NCI-H510A treated with DMSO at 0.1 percent for 48 hours (cell line): Measurements from ENCODE around the gene STPG3.

Experiments used
- DNase-seq: peaks from one replicate; lab custom pipeline; 2025; lab: John Stamatoyannopoulos, UW

The STPG3 gene

GRCh38 chr9:137266162-137266527 lies 15.1 kb downstream of the STPG3 start:
- DNase-seq: no peak

DNA sequence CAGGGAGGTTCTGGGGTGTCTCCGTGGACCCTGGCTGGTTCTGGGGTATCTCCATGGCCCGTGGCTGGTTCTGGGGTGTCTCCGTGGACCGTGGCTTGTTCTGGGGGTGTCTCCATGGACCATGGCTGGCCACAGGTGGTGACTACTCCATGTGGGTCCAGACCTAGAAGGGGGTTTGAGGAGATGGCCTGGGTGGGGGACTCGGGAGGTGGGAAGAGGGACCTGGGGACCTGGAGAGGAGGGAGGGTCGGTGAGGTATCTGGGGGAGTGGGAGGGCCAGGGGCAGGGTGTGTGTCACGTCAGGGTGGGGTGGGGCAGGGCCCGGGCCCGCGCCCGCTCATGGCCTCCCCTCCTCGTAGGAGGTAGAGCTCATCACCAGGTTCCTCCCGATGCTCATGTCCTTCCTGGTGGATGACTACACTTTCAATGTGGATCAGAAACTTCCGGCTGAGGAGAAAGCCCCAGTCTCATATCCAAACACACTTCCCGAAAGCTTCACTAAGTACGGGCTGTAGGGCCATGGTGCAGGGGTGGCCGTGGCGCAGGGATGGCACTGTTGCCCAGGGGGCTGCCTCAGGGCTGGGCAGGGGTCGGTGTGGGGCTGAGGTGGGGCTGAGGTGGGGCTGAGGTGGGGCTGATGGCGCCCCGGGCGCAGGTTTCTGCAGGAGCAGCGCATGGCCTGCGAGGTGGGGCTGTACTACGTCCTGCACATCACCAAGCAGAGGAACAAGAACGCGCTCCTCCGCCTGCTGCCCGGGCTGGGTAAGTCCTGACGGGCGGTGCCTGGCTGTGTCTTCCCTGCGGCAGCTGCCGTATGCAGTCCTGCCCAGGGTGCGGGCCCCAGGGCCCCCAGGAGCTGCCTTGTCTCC lies 15.7 kb downstream of the STPG3 start:
- DNase-seq: no peak

DNA sequence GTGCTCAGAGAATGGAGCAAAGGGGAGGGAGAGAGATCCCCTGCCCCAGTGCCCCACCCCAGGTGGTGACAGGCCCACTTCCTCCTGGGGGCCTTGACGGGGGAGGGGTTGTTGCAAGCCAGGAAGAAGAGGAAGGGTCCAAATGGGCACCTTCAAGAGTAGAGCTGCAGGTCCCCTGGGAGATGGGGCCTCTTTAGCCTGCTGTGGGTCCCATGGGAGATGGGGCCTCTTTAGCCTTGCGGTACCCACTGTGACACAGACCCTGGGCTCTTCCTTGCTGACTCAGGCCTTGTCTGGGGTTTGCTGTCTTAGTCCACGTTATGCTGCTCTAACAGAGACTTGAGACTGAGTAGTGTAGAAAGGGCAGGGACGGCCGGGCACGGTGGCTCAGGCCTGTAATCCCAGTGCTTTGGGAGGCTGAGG lies 16.9 kb downstream of the STPG3 start:
- no peak for DNase-seq

GRCh38 chr9:137268538-137269201 lies 17.6 kb downstream of the STPG3 start:
- DNase-seq: no peak

DNA sequence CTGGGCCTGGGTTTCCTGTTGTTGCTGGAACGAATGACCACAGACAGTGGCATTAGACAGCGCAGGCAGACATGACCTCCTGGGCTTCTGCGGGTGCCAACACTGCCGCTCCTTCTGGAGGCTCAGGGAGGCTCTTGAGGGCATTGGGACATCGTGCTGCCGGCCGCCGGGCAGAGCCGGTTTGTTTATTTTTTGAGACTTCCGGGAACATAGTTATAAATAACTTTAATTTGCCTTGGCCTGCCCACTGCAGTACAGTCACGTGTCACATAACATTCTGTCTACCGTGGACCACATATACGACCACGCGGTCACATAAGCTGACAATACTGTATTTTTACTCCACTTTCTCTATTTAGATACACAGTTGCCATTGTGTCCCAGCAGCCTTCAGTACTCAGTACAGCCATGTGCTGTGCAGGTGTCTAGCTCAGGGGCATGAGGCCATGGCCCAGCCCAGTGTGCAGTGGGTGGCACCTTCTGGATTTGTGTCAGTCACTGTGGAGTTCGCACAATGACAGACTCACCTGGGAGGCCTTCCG lies 18.2 kb downstream of the STPG3 start:
- peak; percentile 37 for DNase-seq

- DNase-seq: no peak
Observed at GRCh38 chr9:137270929-137271695, 20.0 kb downstream of the STPG3 start.

DNA sequence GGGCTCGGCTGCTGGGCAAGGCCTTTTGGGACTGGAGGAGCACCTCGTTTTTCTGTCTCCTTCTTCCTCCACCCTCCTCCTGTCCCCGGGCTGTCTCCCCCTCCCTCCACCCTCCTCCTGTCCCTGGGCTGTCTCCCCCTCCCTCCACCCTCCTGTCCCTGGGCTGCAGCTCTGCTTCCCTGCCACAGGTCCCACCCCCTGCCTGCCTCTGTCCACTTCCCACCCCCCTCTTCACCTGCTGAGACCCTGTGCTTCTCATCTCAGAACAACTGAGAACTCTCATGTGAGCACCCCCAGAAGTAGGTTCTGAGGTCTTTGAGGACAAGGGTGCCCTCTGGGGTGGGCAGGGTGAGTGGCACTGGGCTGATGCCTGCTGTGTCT lies 20.6 kb downstream of the STPG3 start:
- no peak for DNase-seq

- peak; percentile 51 for DNase-seq
Observed at GRCh38 chr9:137272241-137273094, 21.4 kb downstream of the STPG3 start.

DNA sequence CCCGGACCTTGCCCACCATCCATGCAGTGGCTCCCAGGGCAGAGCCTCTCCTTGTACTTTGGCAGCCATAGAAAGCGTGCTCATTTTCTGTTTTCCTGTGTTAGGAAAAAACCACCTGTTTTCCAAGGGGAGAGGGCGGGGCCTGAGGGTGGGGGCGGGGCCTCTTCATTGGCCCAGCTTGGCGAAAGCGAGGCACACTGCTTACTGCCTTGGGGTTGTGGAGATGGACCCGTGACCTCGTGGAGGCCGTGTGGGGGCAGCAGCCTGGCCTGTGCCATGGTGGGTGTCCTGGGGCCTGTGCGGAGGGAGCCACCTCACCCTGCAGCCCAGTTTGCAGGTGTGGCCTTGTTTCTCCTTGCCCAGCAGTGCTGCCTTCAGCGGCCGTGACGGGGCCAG lies 22.0 kb downstream of the STPG3 start:
- DNase-seq: no peak

DNA sequence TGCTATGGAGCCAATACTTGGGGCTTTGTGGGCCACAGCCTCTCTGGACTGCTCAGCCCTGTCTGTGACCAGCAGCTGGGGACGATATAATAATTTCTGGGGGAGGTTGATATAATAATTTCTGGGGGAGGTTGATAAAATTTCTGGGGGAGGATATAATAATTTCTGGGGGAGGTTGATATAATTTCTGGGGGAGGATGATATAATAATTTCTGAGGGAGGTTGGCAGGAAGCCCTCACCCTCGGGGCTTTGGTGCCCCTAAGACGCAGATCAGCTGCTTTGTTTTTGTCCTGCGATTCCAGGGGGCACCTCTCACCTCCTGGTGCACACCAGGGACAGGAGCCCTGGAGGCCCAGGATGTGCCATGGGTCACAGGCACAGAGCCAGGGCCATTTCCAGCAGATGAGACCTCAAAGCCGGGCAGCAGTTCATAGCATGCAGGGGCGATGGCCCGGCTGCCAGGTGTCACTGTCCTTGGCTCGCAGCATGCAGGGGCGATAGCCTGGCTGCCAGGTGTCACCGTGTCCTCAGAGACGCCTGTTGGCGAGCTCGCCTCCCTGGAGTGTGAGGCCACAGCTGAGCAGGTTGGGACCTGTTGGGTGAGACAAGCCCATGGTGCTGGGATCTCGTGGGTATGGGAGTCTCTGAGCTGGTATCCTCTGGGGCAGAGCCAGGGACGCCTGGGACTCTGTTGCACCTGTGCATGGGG lies 22.7 kb downstream of the STPG3 start:
- DNase-seq: peak; percentile 76

- DNase-seq: no peak
Observed at GRCh38 chr9:137275203-137275587, 24.1 kb downstream of the STPG3 start.

DNA sequence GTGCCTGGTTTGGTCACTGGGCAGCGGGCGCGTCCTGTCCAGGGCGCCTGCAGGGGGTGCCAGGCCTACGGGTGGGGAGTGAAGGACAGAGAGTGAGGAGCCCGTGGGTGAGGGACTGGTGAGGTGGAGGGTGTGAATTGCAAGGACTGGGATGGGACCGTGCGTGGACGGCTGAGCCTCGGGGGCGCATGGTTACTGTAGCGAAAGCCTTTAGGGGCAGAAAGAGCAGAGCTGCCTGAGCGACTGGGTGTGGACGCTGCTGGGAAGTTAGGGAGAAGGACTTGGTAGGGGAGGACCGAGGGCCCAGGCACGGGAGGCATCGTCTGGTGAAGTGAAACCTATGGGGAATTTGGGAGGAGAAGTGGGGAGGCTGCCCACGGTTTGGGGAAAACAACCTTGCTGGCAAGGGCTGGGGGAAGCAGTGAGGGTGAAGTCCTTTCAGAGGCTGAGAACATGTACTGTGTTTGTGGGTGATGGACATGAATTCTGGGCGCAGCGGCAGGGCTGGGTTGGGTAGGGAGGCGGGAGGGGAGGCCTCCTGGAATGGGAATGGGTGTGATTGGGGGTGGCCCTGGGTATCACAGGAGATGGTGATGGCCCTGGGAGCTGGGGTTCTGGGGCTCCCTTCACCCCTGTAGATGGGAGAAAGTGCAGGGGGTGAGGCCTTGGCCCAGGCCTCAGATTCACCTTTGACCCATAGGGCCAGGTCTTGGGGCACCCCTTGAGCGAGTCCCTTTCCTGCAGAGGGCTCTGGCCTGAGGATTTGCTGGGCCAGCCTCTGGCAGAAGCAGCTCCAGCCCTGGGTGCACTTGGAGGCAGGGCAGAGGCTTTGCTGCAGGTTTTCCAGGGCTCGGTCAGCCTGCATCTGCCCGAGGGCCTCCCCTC lies 24.7 kb downstream of the STPG3 start:
- no peak for DNase-seq

- no peak for DNase-seq
Observed at GRCh38 chr9:137276473-137277328, 25.6 kb downstream of the STPG3 start.

GRCh38 chr9:137277329-137278041 lies 26.4 kb downstream of the STPG3 start, which contains the start of gene TOR4A:
Gene TOR4A (plus strand): TSS chr9:137277726. CDS start chr9:137278690, 964 bp downstream.
- no peak for DNase-seq

- DNase-seq: no peak
Observed at GRCh38 chr9:137278061-137278701, 27.1 kb downstream of the STPG3 start.

GRCh38 chr9:137278721-137279711 lies 27.9 kb downstream of the STPG3 start:
- no peak for DNase-seq
